Measurements from ENCODE around the gene RBM4. TPM values are rescaled to one million over a fixed set of nuclear protein-coding genes. Genes with fewer than 3 reads are reported as not detected.
A peak's percentile ranks its signal among the peaks of the same experiment; 100 is the strongest.
"Not testable (repeated sequence)": the region's sequence is repeated elsewhere in the genome, so short reads cannot be mapped to it uniquely, and the experiment has no call there.

Gene RBM4
- total and polyA plus RNA-seq, 9 donors = 64.0 to 177 (median 121) TPM

- H3K27ac ChIP-seq = no peak overlapping the region
- intact Hi-C loops (cut with DNase I) = no loop called here
Observed at GRCh38 chr11:66600219-66600618, 38.3 kb upstream of the RBM4 start.

GRCh38 chr11:66600631-66601233 is 37.8 kb upstream of the RBM4 start:
- TF ChIP-seq EP300 (IDR thresholded peaks at IDR 0.05) (no peak), POLR2A (IDR thresholded peaks at IDR 0.05) (no peak), CTCF (IDR thresholded peaks at IDR 0.05) (no peak)
- Histone ChIP-seq H3K4me3 (no peak overlapping the region), H3K4me1 (ENCODE audit: insufficient read depth) (peaks cover under 1% of the 10 kb centered on the region), H3K9me3 (no peaks in the 10 kb centered on the region), H3K27me3 (no peaks in the 10 kb centered on the region), H3K27ac (no peak overlapping the region), H3K36me3 (no peaks in the 10 kb centered on the region)
- WGBS, 3 donors = 82 to 93% (median 92%) methylated on average over 4 of the region's 4 CpGs
- DNase-seq = no peak
- intact Hi-C loops (cut with DNase I) = no loop called here

More at GRCh38 chr11:66600219-66600618, 38.3 kb upstream of the RBM4 start:
- Histone ChIP-seq H3K4me3 (no peak overlapping the region), H3K9me3 (no peaks in the 10 kb centered on the region), H3K27me3 (no peaks in the 10 kb centered on the region), H3K4me1 (ENCODE audit: insufficient read depth) (peaks cover 2% of the 10 kb centered on the region), H3K36me3 (no peaks in the 10 kb centered on the region)
- 80 to 89% (median 89%) methylated on average over 2 of the region's 2 CpGs for WGBS, 3 donors
- no peak for DNase-seq
- no peak for TF ChIP-seq EP300 (IDR thresholded peaks at IDR 0.05)
- no peak for TF ChIP-seq POLR2A (IDR thresholded peaks at IDR 0.05)
- TF ChIP-seq CTCF (IDR thresholded peaks at IDR 0.05) = no peak

GRCh38 chr11:66603072-66603471 is 35.4 kb upstream of the RBM4 start:
- intact Hi-C loops (cut with DNase I) = no loop called here
- Histone ChIP-seq H3K36me3 (no peaks in the 10 kb centered on the region), H3K4me1 (ENCODE audit: insufficient read depth) (peaks cover 3% of the 10 kb centered on the region), H3K27me3 (no peaks in the 10 kb centered on the region), H3K27ac (no peak overlapping the region), H3K4me3 (no peak overlapping the region), H3K9me3 (no peaks in the 10 kb centered on the region)
- no peak for DNase-seq
- no peak for TF ChIP-seq EP300 (IDR thresholded peaks at IDR 0.05)
- no peak for TF ChIP-seq CTCF (IDR thresholded peaks at IDR 0.05)
- TF ChIP-seq POLR2A (IDR thresholded peaks at IDR 0.05) = no peak
- 89 to 95% (median 94%) methylated on average over 6 of the region's 6 CpGs for WGBS, 3 donors

- intact Hi-C loops (cut with DNase I) = no loop called here
- Histone ChIP-seq H3K36me3 (no peaks in the 10 kb centered on the region), H3K4me3 (no peak overlapping the region), H3K27ac (no peak overlapping the region), H3K9me3 (no peaks in the 10 kb centered on the region), H3K27me3 (no peaks in the 10 kb centered on the region), H3K4me1 (ENCODE audit: insufficient read depth) (peaks cover 3% of the 10 kb centered on the region)
- 81 to 86% (median 84%) methylated on average over 5 of the region's 5 CpGs for WGBS, 3 donors
- TF ChIP-seq CTCF (IDR thresholded peaks at IDR 0.05) (no peak), EP300 (IDR thresholded peaks at IDR 0.05) (no peak), POLR2A (IDR thresholded peaks at IDR 0.05) (no peak)
- DNase-seq = no peak
Observed at GRCh38 chr11:66604155-66604554, 34.3 kb upstream of the RBM4 start.

GRCh38 chr11:66606608-66607007 is 31.9 kb upstream of the RBM4 start:
- H3K4me1 ChIP-seq (ENCODE audit: insufficient read depth); H3K9me3 ChIP-seq; intact Hi-C loops (cut with DNase I); H3K4me3 ChIP-seq; H3K27me3 ChIP-seq; H3K36me3 ChIP-seq; DNase-seq: not testable (repeated sequence)
- peak overlapping the region in 1 of 2 donors; percentile 61 for H3K27ac ChIP-seq
- WGBS, 3 donors = 81 to 86% (median 83%) methylated on average over 3 of the region's 3 CpGs
